Measurements from ENCODE around the gene PATJ. TPM values are rescaled to one million over a fixed set of nuclear protein-coding genes. Genes with fewer than 3 reads are reported as not detected.

Gene PATJ
- total and polyA plus RNA-seq, 2 of the 13 experiments (the other 11 are each of a cell fraction or from before 2014, with no cell fraction given), result 6.2 to 16.8 TPM

- FAIRE-seq (no peak), ATAC-seq (no peak), DNase-seq (ENCODE audit: low spot score) (no peak)
- ChIA-PET CTCF (ENCODE audit: low intra/inter-chr PET ratio, low total read pairs) (no interaction called here), POLR2A (no interaction called here)
- no TSS peak for BruUV-seq (replicated peaks)
- no peaks in the 10 kb centered on the region for H4K20me1 ChIP-seq (ENCODE audit: insufficient read depth, low read length)
- peaks cover 6% of the 10 kb centered on the region; the same call in 1 of the 2 replicates for H3K4me1 ChIP-seq (ENCODE audit: insufficient read depth, low read length)
- intact Hi-C loops (cut with micrococcal nuclease; ENCODE audit: unreplicated experiment) (loop anchor here (10.0 kb wide), 1 partner anchor 122 kb away; no protein-coding TSS in a partner anchor), in situ Hi-C loops (cut with HindIII; ENCODE audit: extremely low pct_ligation_motif_present, low pct_unique_long_range_greater_than_20kb) (no loop called here)
- no peak for TF ChIP-seq ARID4A (CRISPR knock-in tag; IDR thresholded peaks at IDR 0.05; ENCODE audit: borderline replicate concordance)
- no peak for TF ChIP-seq CREB1 (IDR thresholded peaks at IDR 0.05)
- TF ChIP-seq CREB1 (CRISPR knock-in tag; IDR thresholded peaks at IDR 0.05), result no peak
- TF ChIP-seq EED (CRISPR knock-in tag; IDR thresholded peaks at IDR 0.05), result no peak
- no peaks in the 10 kb centered on the region for H3K9me3 ChIP-seq (ENCODE audit: low read length)
- H3K4me2 ChIP-seq (ENCODE audit: low read depth, low read length), result no peak overlapping the region
- H2AFZ ChIP-seq (ENCODE audit: low read length), result no peak overlapping the region
- H3K4me3 ChIP-seq (replicated peaks in 1 of 3; ENCODE audit: insufficient read depth in 1 of 3, low read depth in 2 of 3, low read length in 3 of 3), result no peak overlapping the region
- WGBS (ENCODE audit: low lambda C conversion rate), result 95% methylated on average over 2 of the region's 2 CpGs
- H3K36me3 ChIP-seq (replicated peaks in 1 of 2; ENCODE audit: control insufficient read depth in 1 of 2, insufficient read depth in 2 of 2, low read length in 2 of 2), result no peaks in the 10 kb centered on the region
- H3K79me2 ChIP-seq (ENCODE audit: insufficient read depth, low read length), result no peaks in the 10 kb centered on the region
- H3K27me3 ChIP-seq (ENCODE audit: control insufficient read depth in 1 of 2, insufficient read depth in 2 of 2, low read length in 2 of 2), result no peaks in the 10 kb centered on the region
- H3K27ac ChIP-seq (ENCODE audit: extremely low read length, insufficient read depth, low read length), result no peak overlapping the region
- H3K9ac ChIP-seq (ENCODE audit: insufficient read depth, low read depth, low read length), result no peak overlapping the region
Measured at GRCh38 chr1:61953076-61953789, 211.0 kb downstream of the PATJ start.
